ENCODE data around the gene SAE1.

SAE1 gene

DNA sequence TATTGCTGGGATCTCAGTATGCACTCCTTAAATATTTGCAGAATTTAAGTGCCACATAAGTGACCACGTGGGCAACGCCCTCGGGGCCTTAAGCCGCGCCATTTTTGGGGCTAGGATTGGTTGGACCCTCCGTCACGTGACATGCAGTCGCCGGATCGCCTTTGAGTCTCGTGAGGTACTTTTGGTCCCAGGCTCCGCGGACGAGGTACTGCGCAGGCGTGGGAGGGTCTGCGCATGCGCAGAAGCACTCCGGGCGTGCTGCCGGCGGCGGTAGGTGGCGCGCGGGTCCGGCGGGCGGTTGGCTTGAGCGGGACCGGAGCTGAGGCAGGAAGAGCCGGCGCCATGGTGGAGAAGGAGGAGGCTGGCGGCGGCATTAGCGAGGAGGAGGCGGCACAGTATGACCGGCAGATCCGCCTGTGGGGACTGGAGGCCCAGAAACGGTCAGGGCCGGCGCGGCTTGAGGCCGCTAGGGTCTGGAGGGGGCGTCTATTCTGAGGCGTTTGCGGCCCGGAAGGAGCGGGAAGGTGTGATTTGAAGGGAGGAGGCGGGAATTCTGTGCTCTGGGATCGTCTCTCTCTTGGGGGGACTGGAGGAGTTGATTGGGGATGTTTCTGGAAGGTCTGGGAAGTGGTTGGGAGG is at the start of gene SAE1:
TSS of gene SAE1 (plus strand) at position 247 of the 639 bp plus-strand sequence. CDS start at position 343, 96 bp downstream.
- peak within 1 kb of the TSS; percentile 97 for H3K4me3 Mint-ChIP-seq
- peaks cover 49% of the 10 kb centered on the region for H3K4me1 Mint-ChIP-seq
- peak within 1 kb of the TSS; percentile 99 for H3K27ac Mint-ChIP-seq
- DNase-seq: peak; percentile 93
- H3K27me3 Mint-ChIP-seq (ENCODE audit: low read depth, poor library complexity): peaks cover 14% of the 10 kb centered on the region
- H3K36me3 Mint-ChIP-seq (ENCODE audit: low read depth): peaks cover 38% of the 10 kb centered on the region
- peaks cover 17% of the 10 kb centered on the region for H3K9me3 Mint-ChIP-seq
- TF ChIP-seq CTCF (IDR thresholded peaks at IDR 0.05): no peak

DNA sequence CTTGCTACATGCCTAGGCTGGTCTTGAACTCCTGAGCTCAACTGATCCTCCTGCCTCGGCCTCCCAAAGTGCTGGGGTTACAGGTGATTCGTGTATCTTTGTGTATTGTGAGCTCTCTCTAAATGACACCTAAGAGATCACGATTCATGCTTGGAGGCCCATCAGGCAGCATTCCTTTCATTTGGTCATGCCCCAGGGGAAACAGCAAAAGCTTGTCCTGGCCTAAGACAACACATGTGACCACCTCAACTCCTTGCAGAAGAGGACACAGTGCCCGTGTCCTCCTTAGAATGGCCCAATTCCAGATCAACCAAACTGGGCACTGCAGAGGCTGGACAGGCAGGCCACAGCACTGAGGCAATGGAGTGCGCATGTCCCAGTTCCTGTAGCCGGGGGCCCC is 49.5 kb upstream of the SAE1 start:
- peaks cover 72% of the 10 kb centered on the region for H3K36me3 Mint-ChIP-seq (ENCODE audit: low read depth)
- no peak for DNase-seq
- H3K27ac Mint-ChIP-seq: peak overlapping the region; percentile 64
- TF ChIP-seq CTCF (IDR thresholded peaks at IDR 0.05): no peak
- H3K4me1 Mint-ChIP-seq: peaks cover 28% of the 10 kb centered on the region
- H3K9me3 Mint-ChIP-seq: no peaks in the 10 kb centered on the region
- no peaks in the 10 kb centered on the region for H3K27me3 Mint-ChIP-seq (ENCODE audit: low read depth, poor library complexity)
- no peak overlapping the region for H3K4me3 Mint-ChIP-seq

DNA sequence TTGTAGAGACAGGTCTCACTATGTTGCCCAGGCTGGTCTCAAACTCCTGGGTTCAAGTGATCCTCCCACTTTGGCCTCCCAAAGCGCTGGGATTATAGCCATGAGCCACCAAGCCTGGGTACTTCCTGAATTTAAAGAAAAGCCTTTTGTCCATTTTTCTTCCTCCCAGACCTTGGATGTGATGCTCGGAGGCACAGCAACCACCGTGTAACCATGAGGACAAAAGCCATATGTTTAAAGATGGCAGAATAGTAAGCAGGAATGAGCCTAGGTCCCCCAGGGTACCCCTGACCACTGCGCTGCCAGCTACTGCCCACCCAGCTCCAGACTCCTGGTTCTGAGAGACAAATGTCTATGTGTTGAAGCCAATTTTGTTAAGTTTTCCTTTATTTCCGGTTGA is 48.1 kb upstream of the SAE1 start:
- Mint-ChIP-seq H3K36me3 (ENCODE audit: low read depth) (peaks cover 72% of the 10 kb centered on the region), H3K27ac (no peak overlapping the region), H3K4me1 (peaks cover 24% of the 10 kb centered on the region), H3K4me3 (no peak overlapping the region), H3K27me3 (ENCODE audit: low read depth, poor library complexity) (no peaks in the 10 kb centered on the region), H3K9me3 (no peaks in the 10 kb centered on the region)
- no peak for DNase-seq
- TF ChIP-seq CTCF (IDR thresholded peaks at IDR 0.05): no peak

DNA sequence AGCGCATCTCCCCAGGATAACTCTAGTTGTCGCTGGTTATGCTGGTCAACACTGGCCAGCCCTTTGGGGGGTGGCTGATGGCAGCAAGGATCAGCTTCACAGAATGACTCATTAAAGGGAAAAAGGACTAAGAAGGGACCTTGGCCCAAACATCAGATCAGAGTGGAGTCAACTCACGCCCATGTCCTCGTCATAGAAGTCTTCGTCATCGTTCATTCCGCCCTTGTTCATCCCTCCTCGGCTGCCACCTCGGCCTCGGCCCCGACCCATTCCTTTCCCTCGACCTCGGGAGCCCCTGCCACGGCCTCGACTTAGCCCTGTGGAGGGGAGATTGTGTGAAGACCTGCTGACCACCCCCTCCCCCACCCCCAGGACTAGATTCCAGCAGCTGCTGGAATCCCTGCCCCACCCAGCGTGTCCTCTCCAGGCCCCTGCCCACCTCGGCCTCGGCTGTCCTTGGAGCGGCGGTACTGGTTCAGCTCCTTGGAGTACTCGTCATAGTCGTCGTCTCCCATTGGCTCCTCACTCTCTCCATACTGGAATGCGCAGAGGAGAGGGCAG is 45.7 kb upstream of the SAE1 start:
- Mint-ChIP-seq H3K36me3 (ENCODE audit: low read depth) (peaks cover 74% of the 10 kb centered on the region), H3K27ac (no peak overlapping the region)
- TF ChIP-seq CTCF (IDR thresholded peaks at IDR 0.05): no peak

DNA sequence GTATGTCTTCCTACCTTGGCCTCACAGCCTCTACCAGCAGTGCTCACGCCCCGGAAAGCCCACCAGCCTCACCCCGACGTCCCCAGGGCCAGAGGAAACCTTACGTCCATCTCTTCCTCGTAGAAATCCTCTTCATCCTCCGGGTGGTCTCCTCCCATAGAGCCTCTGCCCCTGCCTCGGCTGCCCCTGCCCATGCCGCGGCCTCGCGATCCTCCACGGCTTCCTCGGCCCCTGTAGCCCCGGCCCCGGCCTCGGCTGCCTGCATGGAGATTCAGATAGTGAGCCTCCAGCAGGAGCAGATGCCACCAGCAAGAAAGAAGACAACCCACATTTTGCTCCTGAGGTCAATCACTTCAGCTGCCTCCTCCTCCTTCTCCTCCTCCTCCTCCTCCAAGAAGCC is 44.4 kb upstream of the SAE1 start:
- no peak overlapping the region for H3K4me3 Mint-ChIP-seq
- DNase-seq: no peak
- peaks cover 78% of the 10 kb centered on the region for H3K36me3 Mint-ChIP-seq (ENCODE audit: low read depth)

More for the DNA sequence above, 45.7 kb upstream of the SAE1 start:
- Mint-ChIP-seq H3K4me1 (peaks cover 22% of the 10 kb centered on the region), H3K9me3 (no peaks in the 10 kb centered on the region), H3K27me3 (ENCODE audit: low read depth, poor library complexity) (no peaks in the 10 kb centered on the region), H3K4me3 (no peak overlapping the region)
- no peak for DNase-seq

More for the DNA sequence above, 44.4 kb upstream of the SAE1 start:
- TF ChIP-seq CTCF (IDR thresholded peaks at IDR 0.05): no peak
- no peaks in the 10 kb centered on the region for H3K27me3 Mint-ChIP-seq (ENCODE audit: low read depth, poor library complexity)
- peaks cover 16% of the 10 kb centered on the region for H3K4me1 Mint-ChIP-seq
- H3K27ac Mint-ChIP-seq: no peak overlapping the region
- H3K9me3 Mint-ChIP-seq: no peaks in the 10 kb centered on the region

All from nephron progenitor cell (in vitro differentiated cells).